ENCODE data around the gene MINPP1.
A peak's percentile ranks its signal among the peaks of the same experiment; 100 is the strongest.
"Not testable (repeated sequence)": the region's sequence is repeated elsewhere in the genome, so short reads cannot be mapped to it uniquely, and the experiment has no call there.

MINPP1 gene

GRCh38 chr10:87504640-87505365 is at the start of gene MINPP1:
Gene MINPP1, plus strand, starts transcription at chr10:87504893. Its CDS starts 23 bp downstream, at chr10:87504916.
- DNase-seq, result peak; percentile 75

- not testable (repeated sequence) for DNase-seq
These were observed 48.0 kb upstream of the MINPP1 start for GRCh38 chr10:87456586-87457220.

- DNase-seq, result not testable (repeated sequence)
These were observed 42.9 kb upstream of the MINPP1 start for GRCh38 chr10:87461751-87462150.

GRCh38 chr10:87466849-87467248 is 37.8 kb upstream of the MINPP1 start:
- DNase-seq, result not testable (repeated sequence)

GRCh38 chr10:87488733-87489132 is 16.0 kb upstream of the MINPP1 start:
- DNase-seq, result not testable (repeated sequence)

GRCh38 chr10:87490285-87490684 is 14.4 kb upstream of the MINPP1 start:
- not testable (repeated sequence) for DNase-seq

GRCh38 chr10:87492450-87492849 is 12.2 kb upstream of the MINPP1 start:
- DNase-seq, result not testable (repeated sequence)

GRCh38 chr10:87495446-87495845 is 9.2 kb upstream of the MINPP1 start:
- DNase-seq, result not testable (repeated sequence)

GRCh38 chr10:87497386-87497785 is 7.3 kb upstream of the MINPP1 start:
- DNase-seq, result not testable (repeated sequence)

GRCh38 chr10:87498106-87498789 is 6.4 kb upstream of the MINPP1 start:
- not testable (repeated sequence) for DNase-seq

GRCh38 chr10:87500646-87501048 is 4.0 kb upstream of the MINPP1 start:
- DNase-seq, result no peak

- DNase-seq, result no peak
These were observed 1.3 kb upstream of the MINPP1 start for GRCh38 chr10:87503401-87503800.

- peak; percentile 24 for DNase-seq
These were observed 807 bp upstream of the MINPP1 start for GRCh38 chr10:87503886-87504285.

GRCh38 chr10:87504307-87504639 is 420 bp upstream of the MINPP1 start:
- DNase-seq, result no peak

- DNase-seq, result peak; percentile 2
These were observed 846 bp downstream of the MINPP1 start for GRCh38 chr10:87505366-87506111.

GRCh38 chr10:87506956-87507355 is 2.3 kb downstream of the MINPP1 start:
- DNase-seq, result no peak

GRCh38 chr10:87507879-87508483 is 3.3 kb downstream of the MINPP1 start:
- no peak for DNase-seq

GRCh38 chr10:87508837-87509236 is 4.1 kb downstream of the MINPP1 start:
- no peak for DNase-seq

- no peak for DNase-seq
These were observed 5.3 kb downstream of the MINPP1 start for GRCh38 chr10:87510025-87510424.

- DNase-seq, result no peak
These were observed 6.8 kb downstream of the MINPP1 start for GRCh38 chr10:87511526-87511925.

GRCh38 chr10:87518937-87519336 is 14.2 kb downstream of the MINPP1 start:
- DNase-seq, result no peak

- DNase-seq, result no peak
These were observed 14.9 kb downstream of the MINPP1 start for GRCh38 chr10:87519582-87519981.

- no peak for DNase-seq
These were observed 19.0 kb downstream of the MINPP1 start for GRCh38 chr10:87523731-87524130.

All from NCI-H2227 treated with DMSO at 0.1 percent for 48 hours (cell line).